ENCODE results near the gene XIRP2. TPM values are rescaled to one million over a fixed set of nuclear protein-coding genes. Genes with fewer than 3 reads are reported as not detected.

The XIRP2 gene
- total and polyA plus RNA-seq, 2 of the 8 experiments (the other 6 are each of a cell fraction or from before 2014, with no cell fraction given): 0.11 TPM; not detected in 1

DNA sequence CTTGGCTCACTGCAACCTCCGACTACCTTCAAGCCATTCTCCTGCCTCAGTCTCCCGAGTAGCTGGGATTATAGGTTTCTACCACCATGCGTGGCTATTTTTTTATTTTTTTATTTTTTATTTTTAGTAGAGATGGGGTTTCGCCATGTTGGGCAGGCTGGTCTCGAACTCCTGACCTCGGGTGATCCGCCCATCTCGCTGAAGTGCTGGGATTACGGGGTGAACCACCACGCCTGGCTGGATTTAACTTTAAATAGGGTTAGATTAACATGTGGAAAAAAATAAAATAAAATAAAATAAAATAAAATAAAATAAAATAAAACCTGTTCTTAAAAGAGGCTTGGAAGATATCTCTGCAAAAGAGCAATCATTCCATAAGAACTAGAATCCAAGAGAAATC, 170.9 kb downstream of the XIRP2 start (continued):
- TF ChIP-seq CHD7 (IDR thresholded peaks at IDR 0.05; ENCODE audit: insufficient replicate concordance, low read length): no peak
- no peak for TF ChIP-seq FOSL1 (IDR thresholded peaks at IDR 0.05; ENCODE audit: insufficient read depth, low read depth, low read length)
- no peak for TF ChIP-seq RNF2 (IDR thresholded peaks at IDR 0.05; ENCODE audit: borderline replicate concordance, low read depth, low read length, missing control alignments, poor library complexity, severe bottlenecking)
- no peak for TF ChIP-seq HDAC6 (IDR thresholded peaks at IDR 0.05; ENCODE audit: low read depth, low read length)
- no peak for TF ChIP-seq EGR1 (IDR thresholded peaks at IDR 0.05; ENCODE audit: borderline replicate concordance, low read depth, low read length)
- TF ChIP-seq CBX8 (IDR thresholded peaks at IDR 0.05; ENCODE audit: borderline replicate concordance, low read depth, low read length): no peak
- TF ChIP-seq, protein P1, sequence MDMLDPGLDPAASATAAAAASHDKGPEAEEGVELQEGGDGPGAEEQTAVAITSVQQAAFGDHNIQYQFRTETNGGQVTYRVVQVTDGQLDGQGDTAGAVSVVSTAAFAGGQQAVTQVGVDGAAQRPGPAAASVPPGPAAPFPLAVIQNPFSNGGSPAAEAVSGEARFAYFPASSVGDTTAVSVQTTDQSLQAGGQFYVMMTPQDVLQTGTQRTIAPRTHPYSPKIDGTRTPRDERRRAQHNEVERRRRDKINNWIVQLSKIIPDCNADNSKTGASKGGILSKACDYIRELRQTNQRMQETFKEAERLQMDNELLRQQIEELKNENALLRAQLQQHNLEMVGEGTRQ (IDR thresholded peaks at IDR 0.05; ENCODE audit: low read length): no peak
- TF ChIP-seq HDAC2 (IDR thresholded peaks at IDR 0.05; ENCODE audit: borderline replicate concordance in 1 of 2, low read depth in 2 of 2, low read length in 2 of 2): no peak
- TF ChIP-seq EP300 (IDR thresholded peaks at IDR 0.05; ENCODE audit: borderline replicate concordance in 1 of 2, low read depth in 2 of 2, low read length in 2 of 2): no peak

Data from H1 (cell line).